ENCODE results near the gene GMPPA.

Gene GMPPA

GRCh38 chr2:219542931-219543595 lies 44.4 kb downstream of the GMPPA start:
- Histone ChIP-seq H3K4me2 (peak overlapping the region; percentile 87 to 100 (median 97)), H3K27ac (peak overlapping the region in 10 of 11 experiments; percentile 6 to 66 (median 52); a peak in 16 of 22 replicates), H3K9ac (peak overlapping the region; percentile 54 to 85 (median 75)), H4K20me1 (peaks cover 0 to 76% (median 29%) of the 10 kb centered on the region in 11 experiments; a peak in 19 of 22 replicates), H3K36me3 (peaks cover 0 to 19% (median 10%) of the 10 kb centered on the region in 11 experiments; a peak in 7 of 22 replicates), H3K9me3 (replicated peaks in 1 of 11) (no peaks in the 10 kb centered on the region), H3K27me3 (peaks cover 22 to 40% (median 33%) of the 10 kb centered on the region in 11 experiments; a peak in 18 of 22 replicates), H3K4me3 (peak overlapping the region; percentile 71 to 81 (median 77)), H3K4me1 (peaks cover 23 to 55% (median 39%) of the 10 kb centered on the region in 10 experiments)
- TF ChIP-seq Cebpa-rat (IDR thresholded peaks at IDR 0.05): no peak

DNA sequence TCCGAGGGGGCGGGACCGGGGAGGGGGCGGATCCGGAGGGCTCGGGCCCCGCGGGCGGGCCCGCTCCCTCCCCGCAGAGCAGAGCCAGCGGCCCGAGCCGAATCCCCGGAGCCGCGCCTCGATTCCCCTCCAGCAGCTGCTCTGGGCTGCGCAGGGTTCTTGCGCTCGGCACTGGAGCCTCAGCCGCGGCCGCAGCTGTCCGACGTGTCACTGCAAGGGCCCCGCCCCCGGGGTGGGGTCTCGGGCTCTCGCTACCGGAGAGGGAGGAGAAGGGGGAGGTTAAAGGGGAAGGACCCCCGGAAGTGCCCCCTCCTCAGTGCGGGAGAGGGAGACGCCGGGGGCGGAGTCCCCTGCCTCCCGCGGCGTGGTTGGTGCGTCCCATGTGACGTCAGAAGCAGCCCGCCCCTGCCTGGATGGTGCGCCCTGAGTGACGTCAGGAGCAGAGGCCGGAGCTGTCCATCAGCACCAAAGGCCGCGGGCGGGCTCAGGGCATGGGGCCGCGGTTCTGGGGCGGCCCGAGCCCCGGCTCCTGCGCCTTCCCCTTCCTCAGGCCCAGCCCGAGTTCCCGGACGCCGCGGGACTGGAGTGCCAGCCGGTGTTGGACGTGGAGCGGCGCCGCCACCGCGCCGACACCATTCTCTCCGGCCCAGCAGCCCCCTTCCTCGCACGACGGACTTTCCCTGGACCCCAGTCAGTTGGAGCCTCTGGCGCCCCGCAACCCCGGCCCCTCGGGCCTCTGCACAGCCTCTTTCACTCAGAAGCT lies 45.1 kb downstream of the GMPPA start, which contains the start of the genes CHPF and TMEM198:
Gene CHPF (minus strand): TSS at position 214 of the 763 bp plus-strand sequence. CDS start 271 bp downstream, outside the sequence.
Gene TMEM198 (plus strand): TSS at position 433 of the 763 bp plus-strand sequence. CDS start 700 bp downstream, outside the sequence.
- Histone ChIP-seq H3K27me3 (peaks cover 22 to 40% (median 33%) of the 10 kb centered on the region in 11 experiments; a peak in 18 of 22 replicates), H3K4me3 (peak within 1 kb of the TSS; percentile 71 to 81 (median 77)), H3K4me2 (peak within 1 kb of the TSS; percentile 87 to 100 (median 97)), H3K36me3 (peaks cover 0 to 19% (median 8%) of the 10 kb centered on the region in 11 experiments; a peak in 7 of 22 replicates), H4K20me1 (peaks cover 0 to 69% (median 29%) of the 10 kb centered on the region in 11 experiments; a peak in 19 of 22 replicates), H3K9me3 (replicated peaks in 1 of 11) (no peaks in the 10 kb centered on the region), H3K9ac (peak within 1 kb of the TSS; percentile 54 to 85 (median 75)), H3K27ac (peak within 1 kb of the TSS in 10 of 11 experiments; percentile 6 to 66 (median 52); a peak in 16 of 22 replicates), H3K4me1 (peaks cover 18 to 48% (median 32%) of the 10 kb centered on the region in 10 experiments)
- TF ChIP-seq Cebpa-rat (IDR thresholded peaks at IDR 0.05): no peak

DNA sequence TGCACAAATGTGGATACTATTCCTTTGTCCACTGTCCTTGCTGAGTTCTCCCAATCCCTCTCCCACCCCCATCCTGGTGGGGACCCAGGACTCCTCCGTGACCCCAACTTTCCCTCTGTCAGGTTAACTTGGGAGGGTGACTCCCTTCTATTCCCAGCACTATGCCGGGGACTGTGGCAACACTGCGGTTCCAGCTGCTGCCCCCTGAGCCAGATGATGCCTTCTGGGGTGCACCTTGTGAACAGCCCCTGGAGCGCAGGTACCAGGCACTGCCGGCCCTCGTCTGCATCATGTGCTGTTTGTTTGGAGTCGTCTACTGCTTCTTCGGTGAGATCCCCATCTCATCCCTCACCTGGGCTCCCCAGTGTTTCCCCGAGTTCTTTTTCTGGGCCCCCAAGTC lies 45.9 kb downstream of the GMPPA start:
- no peak overlapping the region for H3K9ac ChIP-seq
- peaks cover 22 to 40% (median 33%) of the 10 kb centered on the region in 11 experiments; a peak in 18 of 22 replicates for H3K27me3 ChIP-seq
- TF ChIP-seq Cebpa-rat (IDR thresholded peaks at IDR 0.05): no peak
- H3K4me1 ChIP-seq: peaks cover 18 to 41% (median 29%) of the 10 kb centered on the region in 10 experiments
- peak overlapping the region; percentile 71 to 81 (median 77); a peak in 14 of 20 replicates for H3K4me3 ChIP-seq
- H4K20me1 ChIP-seq: peaks cover 0 to 68% (median 28%) of the 10 kb centered on the region in 11 experiments; a peak in 19 of 22 replicates
- no peaks in the 10 kb centered on the region for H3K9me3 ChIP-seq (replicated peaks in 1 of 11)
- no peak overlapping the region for H3K27ac ChIP-seq
- peak overlapping the region; percentile 87 to 100 (median 97) for H3K4me2 ChIP-seq
- peaks cover 0 to 16% (median 7%) of the 10 kb centered on the region in 11 experiments; a peak in 6 of 22 replicates for H3K36me3 ChIP-seq

- Histone ChIP-seq H3K4me1 (peaks cover 18 to 34% (median 29%) of the 10 kb centered on the region in 10 experiments), H3K9me3 (replicated peaks in 1 of 11) (no peaks in the 10 kb centered on the region), H3K36me3 (peaks cover 0 to 7% (median 2%) of the 10 kb centered on the region in 11 experiments; a peak in 4 of 22 replicates), H3K27ac (no peak overlapping the region), H3K4me3 (no peak overlapping the region), H4K20me1 (peaks cover 0 to 65% (median 23%) of the 10 kb centered on the region in 11 experiments; a peak in 19 of 22 replicates), H3K27me3 (peaks cover 22 to 40% (median 33%) of the 10 kb centered on the region in 11 experiments; a peak in 18 of 22 replicates), H3K9ac (no peak overlapping the region), H3K4me2 (no peak overlapping the region)
- TF ChIP-seq Cebpa-rat (IDR thresholded peaks at IDR 0.05): no peak
Measured at GRCh38 chr2:219545295-219545942, 46.7 kb downstream of the GMPPA start.

DNA sequence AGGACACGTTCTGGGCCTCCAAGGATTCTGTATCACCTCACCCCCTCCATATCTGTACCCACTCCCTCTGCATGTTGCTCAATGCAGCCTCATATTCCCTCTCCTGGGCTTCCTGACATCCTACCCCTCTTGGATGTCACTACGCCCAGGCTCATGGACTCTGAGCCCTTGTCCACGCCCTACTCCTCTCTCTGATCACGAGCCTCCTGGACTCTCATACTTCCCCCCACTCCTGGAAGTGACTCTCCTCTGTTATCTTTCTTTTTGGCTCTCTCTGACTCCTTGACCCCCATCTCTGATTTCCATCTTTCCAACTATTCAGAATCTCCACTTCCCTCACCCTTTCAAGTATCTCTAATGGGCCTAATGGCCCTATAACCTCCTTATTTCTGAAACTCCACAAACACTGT lies 47.3 kb downstream of the GMPPA start:
- H3K4me1 ChIP-seq: peaks cover 18 to 31% (median 27%) of the 10 kb centered on the region in 10 experiments
- peaks cover 22 to 46% (median 35%) of the 10 kb centered on the region in 11 experiments; a peak in 18 of 22 replicates for H3K27me3 ChIP-seq
- TF ChIP-seq Cebpa-rat (IDR thresholded peaks at IDR 0.05): no peak
- peaks cover 0 to 60% (median 22%) of the 10 kb centered on the region in 11 experiments; a peak in 19 of 22 replicates for H4K20me1 ChIP-seq
- H3K27ac ChIP-seq: no peak overlapping the region
- no peak overlapping the region for H3K9ac ChIP-seq
- no peaks in the 10 kb centered on the region for H3K9me3 ChIP-seq (replicated peaks in 1 of 11)
- peaks cover 0 to 3% (median 0%) of the 10 kb centered on the region in 11 experiments; a peak in 1 of 22 replicates for H3K36me3 ChIP-seq
- no peak overlapping the region for H3K4me2 ChIP-seq
- H3K4me3 ChIP-seq: no peak overlapping the region

GRCh38 chr2:219547621-219548020 lies 48.9 kb downstream of the GMPPA start:
- H3K4me1 ChIP-seq: peaks cover 11 to 22% (median 18%) of the 10 kb centered on the region in 10 experiments
- H3K9ac ChIP-seq: no peak overlapping the region
- no peak for TF ChIP-seq Cebpa-rat (IDR thresholded peaks at IDR 0.05)
- H4K20me1 ChIP-seq: peaks cover 0 to 45% (median 12%) of the 10 kb centered on the region in 11 experiments; a peak in 16 of 22 replicates
- no peak overlapping the region for H3K27ac ChIP-seq
- peaks cover 17 to 48% (median 38%) of the 10 kb centered on the region in 11 experiments; a peak in 18 of 22 replicates for H3K27me3 ChIP-seq
- no peaks in the 10 kb centered on the region for H3K36me3 ChIP-seq
- peaks cover 0 to 3% (median 0%) of the 10 kb centered on the region in 11 experiments; a peak in 3 of 22 replicates for H3K9me3 ChIP-seq (replicated peaks in 1 of 11)
- H3K4me3 ChIP-seq: no peak overlapping the region
- H3K4me2 ChIP-seq: no peak overlapping the region

GRCh38 chr2:219548990-219549389 lies 50.3 kb downstream of the GMPPA start:
- no peak overlapping the region for H3K9ac ChIP-seq

GRCh38 chr2:219549619-219550018 lies 50.9 kb downstream of the GMPPA start:
- no peaks in the 10 kb centered on the region for H3K36me3 ChIP-seq
- peaks cover 0 to 37% (median 3%) of the 10 kb centered on the region in 11 experiments; a peak in 9 of 22 replicates for H4K20me1 ChIP-seq
- H3K9ac ChIP-seq: no peak overlapping the region
- H3K27ac ChIP-seq: no peak overlapping the region
- no peak overlapping the region for H3K4me2 ChIP-seq
- TF ChIP-seq Cebpa-rat (IDR thresholded peaks at IDR 0.05): no peak
- H3K4me3 ChIP-seq: no peak overlapping the region
- H3K27me3 ChIP-seq: peaks cover 7 to 35% (median 26%) of the 10 kb centered on the region in 11 experiments; a peak in 18 of 22 replicates
- peaks cover 0 to 15% (median 10%) of the 10 kb centered on the region in 10 experiments for H3K4me1 ChIP-seq
- peaks cover 0 to 7% (median 0%) of the 10 kb centered on the region in 11 experiments; a peak in 3 of 22 replicates for H3K9me3 ChIP-seq (replicated peaks in 1 of 11)

More at GRCh38 chr2:219548990-219549389, 50.3 kb downstream of the GMPPA start:
- Histone ChIP-seq H3K4me1 (peaks cover 5 to 21% (median 17%) of the 10 kb centered on the region in 10 experiments), H3K9me3 (replicated peaks in 1 of 11) (peaks cover 0 to 7% (median 0%) of the 10 kb centered on the region in 11 experiments; a peak in 3 of 22 replicates), H3K36me3 (no peaks in the 10 kb centered on the region), H3K27ac (no peak overlapping the region), H3K27me3 (peaks cover 11 to 41% (median 31%) of the 10 kb centered on the region in 11 experiments; a peak in 18 of 22 replicates), H4K20me1 (peaks cover 0 to 37% (median 6%) of the 10 kb centered on the region in 11 experiments; a peak in 10 of 22 replicates), H3K4me3 (no peak overlapping the region), H3K4me2 (no peak overlapping the region)
- TF ChIP-seq Cebpa-rat (IDR thresholded peaks at IDR 0.05): no peak
